ENCODE data around the gene CNNM3.

CNNM3 gene

DNA sequence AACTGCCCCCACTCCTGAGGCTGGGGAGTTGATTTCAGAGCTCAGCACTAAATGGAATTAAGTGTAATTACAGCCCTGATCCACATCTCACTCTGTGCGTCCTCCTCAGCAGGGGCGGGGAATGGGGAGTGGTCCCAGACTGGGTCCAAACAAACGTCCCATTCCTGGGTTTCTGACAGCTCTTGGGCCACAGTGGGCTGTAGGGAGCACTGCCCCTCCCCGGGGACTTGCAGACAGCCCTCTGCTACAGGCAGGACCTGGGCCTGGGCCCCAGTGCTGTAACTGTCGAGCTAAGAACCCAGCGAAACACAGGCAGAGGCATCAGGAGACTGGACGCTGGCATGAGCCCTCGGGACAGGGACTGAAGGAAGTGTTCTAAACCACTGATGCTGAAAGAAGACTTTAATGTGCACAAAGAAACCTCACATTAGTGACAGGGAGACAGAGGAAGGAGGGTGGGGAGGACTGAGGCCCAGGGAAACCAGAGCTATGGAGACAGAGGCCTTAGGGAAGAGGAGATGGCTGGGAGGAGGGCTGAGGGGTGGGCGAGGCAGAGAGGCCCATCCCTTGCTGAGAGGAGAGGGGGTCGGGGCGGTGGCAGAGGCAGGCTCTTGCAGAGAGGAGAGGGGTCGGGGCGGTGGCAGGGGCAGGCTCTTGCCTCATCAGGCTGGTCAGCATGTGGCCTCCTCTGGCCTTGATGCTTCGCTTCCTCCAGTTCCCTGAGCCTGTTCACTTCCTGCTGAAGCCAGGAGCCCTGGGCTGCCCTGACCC is 59.6 kb downstream of the CNNM3 start:
- no peak for DNase-seq (ENCODE audit: low read depth in 1 of 2, low spot score in 1 of 2)

DNA sequence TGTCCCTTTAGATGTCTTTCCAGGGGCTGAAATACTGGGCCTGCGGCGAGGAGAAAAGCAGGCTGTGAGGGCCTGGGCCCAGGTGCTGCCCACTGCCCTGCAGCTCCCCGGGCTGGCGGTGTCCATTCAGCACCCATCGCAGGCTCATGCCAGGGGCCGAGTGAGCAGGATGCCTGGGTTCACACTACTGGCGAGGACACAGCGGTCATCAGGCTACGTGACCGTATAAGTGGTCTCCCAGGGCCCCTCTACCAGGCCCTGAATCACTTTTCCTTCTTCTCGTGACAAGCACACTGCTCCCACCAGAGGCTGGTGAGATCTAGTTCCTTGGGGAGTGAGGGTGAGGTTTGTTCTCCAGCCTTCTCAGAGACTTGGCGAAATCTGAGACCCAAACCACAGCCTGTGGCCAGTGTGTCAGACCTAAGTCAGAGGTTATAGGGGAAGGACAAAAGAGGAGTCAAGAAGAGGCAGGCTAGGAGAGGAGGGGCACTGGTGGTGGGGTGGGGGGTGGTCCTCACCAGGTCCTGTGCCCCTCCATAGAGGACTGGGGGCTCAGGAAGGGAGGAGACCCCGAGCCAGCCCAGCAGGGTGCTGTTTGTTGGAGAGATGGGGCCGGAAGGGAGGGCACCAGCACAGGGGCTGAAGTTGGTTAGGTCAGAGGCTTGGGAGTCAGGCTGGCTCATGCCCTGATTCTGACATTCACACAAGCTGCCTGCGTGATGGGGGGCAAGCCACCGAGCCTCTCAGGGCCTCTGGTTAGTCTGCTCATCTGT is 60.4 kb downstream of the CNNM3 start:
- DNase-seq (ENCODE audit: low read depth in 1 of 2, low spot score in 1 of 2), result no peak

DNA sequence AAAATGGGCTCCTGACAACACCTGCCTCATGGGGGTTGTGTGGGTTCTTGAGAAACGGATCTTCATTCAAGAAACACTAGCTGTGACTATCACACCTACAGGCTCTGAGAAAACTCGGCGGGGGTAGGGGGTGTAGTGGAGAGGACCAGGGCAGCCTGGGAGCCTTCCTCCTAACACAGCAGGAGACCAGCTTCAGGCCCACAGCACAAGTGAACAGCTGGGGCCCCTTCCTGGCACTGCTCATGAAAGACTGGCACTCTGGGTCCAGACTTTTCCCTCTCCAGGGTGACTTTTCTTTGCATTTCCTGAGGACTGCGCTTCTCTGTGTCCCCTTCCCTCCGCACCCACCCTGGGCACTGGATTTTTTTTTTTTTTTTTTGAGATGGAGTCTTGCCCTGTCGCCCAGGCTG is 61.0 kb downstream of the CNNM3 start:
- no peak for DNase-seq (ENCODE audit: low read depth in 1 of 2, low spot score in 1 of 2)

DNA sequence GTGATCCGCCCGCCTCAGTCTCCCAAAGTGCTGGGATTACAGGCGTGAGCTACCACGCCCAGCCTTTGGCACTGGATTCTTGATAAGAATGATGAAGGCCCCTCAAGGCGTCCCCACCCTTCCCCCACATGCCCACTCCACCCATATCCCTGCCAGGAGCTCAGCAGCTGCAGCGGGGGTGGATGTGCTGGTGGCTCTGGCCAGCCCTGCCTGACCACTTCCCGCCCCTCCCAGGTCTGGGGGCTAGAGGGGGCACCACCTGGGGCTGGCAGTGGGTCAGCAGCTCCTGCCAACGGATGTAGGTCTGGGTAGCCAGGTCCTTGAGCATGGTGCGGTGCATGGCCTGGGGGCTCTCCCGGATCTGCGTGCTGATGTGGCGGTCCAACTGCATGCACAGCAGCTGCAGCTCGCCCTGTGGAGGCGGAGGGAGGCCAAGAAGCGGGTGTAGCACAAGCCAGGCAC is 61.6 kb downstream of the CNNM3 start:
- DNase-seq (ENCODE audit: low read depth in 1 of 2, low spot score in 1 of 2), result no peak

DNA sequence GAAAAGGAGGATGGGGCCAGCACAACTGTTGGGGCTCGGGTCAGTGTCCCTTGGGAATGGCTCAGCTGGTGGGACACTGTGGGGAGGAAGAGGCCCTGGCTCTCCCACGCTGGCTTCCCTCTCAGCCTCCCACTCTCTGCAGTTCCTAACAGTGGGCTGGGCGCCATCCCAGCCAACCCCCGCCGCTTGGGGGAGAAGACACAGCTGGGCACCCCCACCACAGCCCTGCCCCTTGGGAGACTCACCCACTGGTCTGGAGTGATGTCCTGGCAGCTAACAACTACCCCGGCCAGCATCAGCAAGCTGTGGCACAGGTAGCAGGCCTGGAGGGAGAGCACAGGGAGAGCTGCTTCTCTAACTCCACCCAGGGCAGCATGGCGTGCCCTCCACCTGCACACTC is 62.1 kb downstream of the CNNM3 start:
- no peak for DNase-seq (ENCODE audit: low read depth in 1 of 2, low spot score in 1 of 2)

DNA sequence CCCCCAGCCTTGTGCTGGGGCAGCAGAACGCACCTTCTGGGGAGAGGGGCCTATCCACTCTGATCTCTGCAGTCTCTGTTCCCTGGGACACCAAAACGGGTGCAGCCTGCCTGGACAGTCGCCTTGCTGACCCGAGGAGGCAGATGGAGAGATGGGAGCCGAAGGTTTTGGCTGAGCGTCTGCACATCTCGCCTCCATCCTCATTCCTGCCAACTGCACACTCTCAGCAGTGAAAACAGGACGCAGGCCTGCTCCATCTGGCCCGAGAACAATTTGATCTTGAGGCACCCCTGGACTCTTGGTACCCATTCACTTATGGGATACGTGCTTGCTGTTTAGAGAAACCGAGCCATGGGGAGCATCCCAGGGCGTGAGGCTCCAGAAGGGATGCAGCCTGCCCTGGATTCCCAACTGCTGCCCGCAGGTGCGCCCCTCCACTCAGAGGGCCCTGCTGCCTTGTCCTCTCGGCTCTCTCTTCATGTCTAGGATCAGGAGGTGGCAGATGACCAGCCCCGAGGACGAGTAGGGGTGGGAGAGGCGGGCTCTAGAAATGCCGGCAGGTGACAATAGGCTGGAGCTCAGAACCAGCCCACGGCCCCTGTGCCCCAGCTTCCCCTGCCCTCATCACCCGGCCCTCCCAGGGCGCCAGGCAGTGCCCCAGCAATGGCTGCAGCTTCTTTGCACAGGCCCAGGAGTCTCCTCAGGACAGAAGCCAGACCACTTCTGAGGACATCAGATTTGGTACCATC is 62.9 kb downstream of the CNNM3 start:
- no peak for DNase-seq (ENCODE audit: low read depth in 1 of 2, low spot score in 1 of 2)

DNA sequence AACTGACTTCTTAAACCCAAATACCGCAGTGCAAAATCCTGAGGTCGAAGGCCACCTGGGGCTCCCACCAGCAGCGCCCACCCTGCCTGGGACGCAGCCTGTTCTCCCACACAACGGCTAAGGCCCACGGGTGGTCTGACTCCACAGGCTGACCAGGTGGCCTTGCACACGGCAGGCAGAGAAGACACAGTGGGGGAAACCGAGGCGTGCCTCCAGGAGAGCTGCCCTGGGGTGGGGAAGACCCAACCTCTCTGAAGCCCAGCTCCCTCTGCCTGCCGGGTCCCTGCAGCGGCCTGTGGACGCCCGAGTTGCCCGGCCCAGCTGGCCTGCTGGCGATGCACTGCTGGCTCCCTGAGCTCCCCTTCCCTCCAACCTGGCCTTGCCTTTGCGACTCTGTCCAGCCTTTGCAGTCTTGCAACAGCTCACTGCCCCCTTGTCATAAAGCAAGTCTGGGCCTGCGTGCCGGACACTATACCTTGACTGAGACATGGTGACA is 63.5 kb downstream of the CNNM3 start:
- DNase-seq (ENCODE audit: low read depth in 1 of 2, low spot score in 1 of 2), result no peak

DNA sequence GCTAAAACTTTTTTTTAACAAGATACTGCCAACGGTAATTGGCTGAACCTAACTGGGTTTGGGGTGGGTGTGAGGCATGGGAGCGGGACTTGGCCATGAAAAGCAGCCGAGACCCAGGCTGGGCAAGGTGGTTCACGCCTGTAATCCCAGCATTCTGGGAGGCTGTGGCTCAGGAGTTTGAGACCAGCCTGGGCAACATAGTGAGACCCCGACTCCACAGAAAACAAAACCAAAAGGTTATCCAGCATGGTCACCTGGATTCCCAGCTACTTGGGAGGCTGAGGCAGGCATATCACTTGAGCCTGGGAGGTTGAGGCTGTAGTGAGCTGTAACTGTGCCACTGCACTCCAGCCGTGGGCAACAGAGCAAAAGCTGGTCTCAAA is 64.8 kb downstream of the CNNM3 start:
- DNase-seq (ENCODE audit: low read depth in 1 of 2, low spot score in 1 of 2), result no peak

DNA sequence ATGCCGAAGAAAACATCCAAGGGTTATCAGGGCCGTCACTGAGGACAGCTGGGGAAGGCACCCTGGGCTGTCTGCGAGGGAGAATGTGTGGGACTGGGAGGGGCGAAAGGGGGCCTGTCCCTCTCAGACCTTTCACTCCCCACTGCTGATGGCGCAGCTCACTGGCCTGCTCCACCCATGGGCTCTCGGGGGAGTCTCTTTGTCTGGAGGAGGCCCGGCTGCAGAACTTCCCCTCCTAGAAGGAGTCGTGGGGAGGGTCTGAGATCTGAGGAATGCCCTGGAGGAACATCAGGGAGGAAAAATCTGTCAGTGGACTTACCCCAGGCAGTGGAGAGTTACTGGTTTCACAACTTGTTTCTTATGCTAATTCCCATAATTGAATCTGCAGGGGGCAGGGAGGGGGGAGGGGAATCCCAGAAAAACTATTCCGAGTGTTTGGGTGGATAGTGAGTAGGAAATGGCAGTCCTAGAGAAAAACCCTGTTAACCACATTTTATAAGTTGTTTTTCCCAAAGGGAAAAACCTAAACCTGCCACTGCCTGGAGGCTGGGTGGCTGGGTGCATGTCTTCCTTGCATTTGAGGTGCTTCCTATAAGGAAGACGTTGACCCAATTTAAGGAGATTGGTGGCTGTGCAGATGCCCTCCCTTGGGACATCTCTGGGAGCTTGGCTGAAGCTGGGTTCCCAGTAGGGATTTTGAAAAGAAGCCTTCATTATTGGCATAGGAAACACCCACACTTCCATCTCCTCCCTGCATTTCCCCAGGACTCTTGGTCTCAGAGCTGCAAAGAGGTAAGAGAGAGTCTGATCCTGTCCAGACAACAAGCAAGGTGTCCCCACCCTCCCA is 65.5 kb downstream of the CNNM3 start:
- no peak for DNase-seq (ENCODE audit: low read depth in 1 of 2, low spot score in 1 of 2)

DNA sequence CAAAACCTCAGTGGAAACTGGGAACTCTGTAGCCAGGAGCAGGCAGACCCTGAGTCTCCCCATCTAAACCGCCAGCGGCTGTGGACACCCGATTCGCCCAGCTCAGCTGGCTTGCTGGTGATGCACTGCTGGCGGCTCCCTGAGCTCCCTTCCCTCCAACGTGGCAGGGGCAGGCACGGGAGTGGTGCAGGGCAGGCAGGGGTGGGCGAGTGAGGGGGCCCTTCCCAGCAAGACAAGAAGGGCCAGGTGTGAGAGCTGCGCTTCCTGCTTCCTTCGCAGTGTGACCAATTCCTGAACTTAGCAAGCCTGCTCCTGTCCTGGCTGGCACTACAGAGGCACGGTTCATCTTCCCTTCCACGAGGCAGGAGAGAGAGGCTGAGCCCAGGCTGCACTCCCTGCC is 66.2 kb downstream of the CNNM3 start:
- DNase-seq (ENCODE audit: low read depth in 1 of 2, low spot score in 1 of 2), result no peak

DNA sequence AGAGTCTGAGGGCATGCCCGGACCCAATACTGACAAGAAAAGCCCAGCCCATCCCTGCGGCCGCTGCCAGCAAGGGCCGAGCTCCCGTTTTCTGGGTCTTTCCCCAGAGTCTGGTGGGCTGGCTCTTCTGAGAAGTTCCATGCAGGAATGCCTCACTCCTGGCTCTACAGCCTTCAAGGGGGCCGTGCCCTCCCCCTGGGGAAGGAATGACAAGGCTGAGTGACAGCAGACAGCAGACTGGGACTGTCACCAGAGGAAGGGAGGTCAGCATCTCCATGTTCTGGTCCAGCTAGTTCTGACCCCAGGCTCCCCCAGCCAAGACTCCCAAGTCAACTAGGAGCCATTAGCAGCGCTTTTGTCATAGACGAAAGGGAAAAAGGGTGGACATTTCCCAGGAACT is 66.8 kb downstream of the CNNM3 start:
- DNase-seq (ENCODE audit: low read depth in 1 of 2, low spot score in 1 of 2), result no peak

DNA sequence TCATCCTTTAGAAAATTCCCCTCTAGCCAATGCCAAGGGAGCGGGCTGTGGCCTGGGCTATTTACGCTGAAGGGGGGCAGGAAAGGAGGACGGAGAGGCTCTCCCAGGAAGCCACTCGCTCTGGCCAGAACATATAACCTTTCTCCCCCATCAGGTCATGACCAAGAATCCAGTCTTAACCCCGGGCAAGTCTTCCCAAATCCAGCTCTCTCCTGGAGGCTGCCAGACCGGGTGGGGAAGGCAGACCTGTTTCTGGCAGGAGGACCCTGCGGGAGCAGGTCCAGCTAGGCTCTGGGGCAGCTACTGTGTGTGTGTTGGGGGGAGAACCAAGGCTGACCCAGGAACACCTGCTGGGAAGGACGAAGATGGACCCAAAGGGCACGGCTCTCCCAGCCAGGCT is 67.2 kb downstream of the CNNM3 start:
- DNase-seq (ENCODE audit: low read depth in 1 of 2, low spot score in 1 of 2), result no peak
